HG03066 (cell line): ENCODE measurements around the gene ZFP36.

Source experiments
- ATAC-seq: cut with Tn5 transposase; IDR thresholded peaks from one replicate; pipeline ENCODE4 v1.9.1; 2021; ENCODE audit warnings: low read depth; ENCODE audit not compliant: unreplicated experiment

The ZFP36 gene

GRCh38 chr19:39382991-39383828 is 23.4 kb upstream of the ZFP36 start:
- ATAC-seq, result no peak

GRCh38 chr19:39384839-39385568 is 21.6 kb upstream of the ZFP36 start:
- ATAC-seq, result no peak

GRCh38 chr19:39385629-39386411 is 20.8 kb upstream of the ZFP36 start:
- ATAC-seq, result no peak

GRCh38 chr19:39386557-39386956 is 20.1 kb upstream of the ZFP36 start:
- ATAC-seq, result no peak

- ATAC-seq, result no peak
These were observed 18.0 kb upstream of the ZFP36 start for GRCh38 chr19:39388657-39389056.

GRCh38 chr19:39389631-39390414 is 16.8 kb upstream of the ZFP36 start:
- no peak for ATAC-seq

- no peak for ATAC-seq
These were observed 16.2 kb upstream of the ZFP36 start for GRCh38 chr19:39390451-39390750.

- peak; percentile 93 for ATAC-seq
These were observed 15.8 kb upstream of the ZFP36 start, which contains the start of the genes MED29 and PAF1 for GRCh38 chr19:39390751-39391437. Gene MED29, plus strand, starts transcription at chr19:39391378. Its CDS starts 45 bp downstream, at chr19:39391423. Gene PAF1, minus strand, starts transcription at chr19:39391106. Its CDS starts 242 bp downstream, at chr19:39390864.

GRCh38 chr19:39397360-39398296 is 9.0 kb upstream of the ZFP36 start:
- ATAC-seq, result no peak

GRCh38 chr19:39398297-39398864 is 8.3 kb upstream of the ZFP36 start:
- ATAC-seq, result no peak

GRCh38 chr19:39399668-39400050 is 7.0 kb upstream of the ZFP36 start:
- ATAC-seq, result no peak

- no peak for ATAC-seq
These were observed 6.6 kb upstream of the ZFP36 start for GRCh38 chr19:39400061-39400460.

GRCh38 chr19:39401070-39401548 is 5.5 kb upstream of the ZFP36 start:
- no peak for ATAC-seq

- no peak for ATAC-seq
These were observed 4.9 kb upstream of the ZFP36 start for GRCh38 chr19:39401549-39402345.

- no peak for ATAC-seq
These were observed 4.0 kb upstream of the ZFP36 start for GRCh38 chr19:39402346-39403300.
